Stimulated activated CD8-positive, alpha-beta memory T cell treated with anti-CD3 and anti-CD28 coated beads, Interleukin-2, amount 100 ng/mL, for 48 hours (primary cell): Measurements from ENCODE around the gene BTBD2.
A peak's percentile ranks its signal among the peaks of the same experiment; 100 is the strongest.

Source experiments
- DNase-seq, 2 donors: peaks; one replicate each; pipeline ENCODE4 v3.0.0-alpha.2; 2020; ENCODE audit warnings: low read depth in 2 of 2

BTBD2 gene

DNA sequence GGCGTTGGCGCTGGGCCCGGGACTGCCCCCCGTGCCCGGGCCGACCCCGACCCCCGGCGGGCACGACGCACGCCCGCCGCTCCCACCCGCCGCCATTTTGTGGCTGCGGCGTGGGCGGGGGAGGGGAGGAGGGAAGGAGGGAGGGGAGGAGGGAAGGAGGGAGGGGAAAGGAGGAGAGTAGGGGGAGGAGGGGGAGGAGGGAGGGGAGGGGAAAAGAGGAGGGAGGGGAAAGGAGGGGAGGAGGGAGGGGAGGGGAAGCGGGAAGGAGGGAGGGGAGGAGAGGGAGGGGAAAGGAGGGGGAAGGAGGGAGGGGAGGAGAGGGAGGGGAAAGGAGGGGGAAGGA is at the start of gene BTBD2:
Gene BTBD2 (minus strand): TSS at position 107 of the 343 bp plus-strand sequence. CDS start 11 bp downstream, at position 96.
- DNase-seq: peak in 1 of 2 donors; percentile 47

DNA sequence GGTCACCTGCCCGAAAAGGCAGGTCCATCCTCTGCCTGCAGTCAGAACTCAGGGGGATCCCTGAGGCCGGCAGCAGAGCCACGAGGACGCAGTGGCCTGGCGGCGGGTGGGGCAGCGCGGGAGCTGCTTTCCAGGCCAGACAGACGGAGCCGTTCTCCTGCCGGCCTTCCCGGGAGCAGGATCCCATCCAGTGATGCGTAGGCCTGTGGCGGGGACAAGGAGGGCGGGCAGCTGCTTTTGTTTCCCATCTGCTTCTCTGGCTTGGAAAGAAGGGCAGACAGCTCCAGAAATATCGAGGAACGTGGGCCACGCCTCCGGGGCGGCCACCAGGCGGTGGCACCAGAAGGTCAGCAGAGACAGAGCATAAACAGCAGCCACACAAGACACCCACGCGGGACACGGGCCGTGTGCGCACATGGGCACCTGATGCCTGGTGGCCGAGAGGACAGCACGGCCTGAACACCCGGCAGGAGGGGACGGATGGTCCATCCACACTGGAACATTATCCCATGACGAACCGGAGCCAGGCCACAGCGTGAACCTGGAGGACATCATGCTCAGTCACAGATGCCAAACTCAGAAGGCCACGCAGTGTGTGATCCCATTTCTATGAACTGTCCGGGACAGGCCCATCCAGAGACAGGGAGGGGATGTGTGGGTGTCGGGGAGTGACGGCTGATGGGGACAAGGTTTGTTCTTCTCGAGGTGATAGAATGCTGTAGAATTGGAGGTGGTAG is 49.4 kb upstream of the BTBD2 start:
- DNase-seq: no peak

DNA sequence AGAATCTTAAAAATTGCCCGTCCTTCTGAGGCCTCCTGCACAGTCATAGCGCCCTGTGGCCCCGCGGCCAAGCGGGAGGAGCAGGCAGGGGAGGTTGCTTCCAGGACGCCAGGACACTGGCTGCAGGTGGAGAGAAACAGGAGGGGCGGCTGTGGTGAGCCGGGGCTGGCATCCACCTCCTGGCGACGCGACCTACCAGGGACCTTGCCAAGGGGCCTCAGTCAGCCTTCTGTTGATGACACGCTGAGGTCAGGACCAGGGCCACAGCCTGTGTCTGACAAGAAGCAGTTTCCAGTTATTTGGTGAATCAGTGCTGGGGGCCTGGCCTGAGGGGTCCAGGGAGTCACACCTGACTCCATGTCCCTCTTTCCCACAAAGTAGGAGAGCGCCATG is 48.9 kb upstream of the BTBD2 start:
- no peak for DNase-seq

DNA sequence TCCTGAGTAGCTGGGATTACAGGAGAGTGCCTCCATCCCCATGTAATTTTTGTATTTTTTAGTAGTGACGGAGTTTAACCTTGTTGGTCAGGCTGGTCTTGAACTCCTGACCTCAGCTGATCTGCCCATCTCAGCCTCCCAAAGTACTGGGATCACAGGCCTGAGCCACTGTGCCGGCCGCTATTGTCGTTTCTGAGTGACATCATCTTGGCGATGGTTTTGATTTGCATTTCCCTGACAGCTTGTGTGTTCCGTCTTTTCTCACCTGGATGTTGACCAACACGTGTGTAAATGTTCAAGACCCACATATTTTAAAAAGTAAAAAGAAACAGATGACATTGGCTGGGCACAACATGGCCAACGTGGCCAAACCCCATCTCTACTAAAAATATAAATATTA is 48.3 kb upstream of the BTBD2 start:
- no peak for DNase-seq

DNA sequence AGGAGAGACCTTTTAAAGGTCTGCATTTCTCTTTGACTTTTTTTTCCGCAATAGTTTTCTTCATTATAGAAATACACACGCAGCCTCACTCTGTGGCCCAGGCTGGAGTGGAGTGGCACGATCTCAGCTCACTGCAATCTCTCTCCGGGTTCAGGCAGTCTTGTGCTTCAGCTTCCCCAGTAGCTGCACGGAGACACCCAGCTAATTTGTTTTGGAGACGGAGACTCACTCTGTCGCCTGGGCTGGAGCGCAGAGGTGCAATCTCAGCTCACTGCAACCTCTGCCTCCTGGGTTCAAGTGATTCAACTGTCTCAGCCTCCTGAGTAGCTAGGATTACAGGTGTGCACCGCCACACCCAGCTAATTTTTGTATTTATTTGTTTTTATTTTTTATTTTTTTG is 47.3 kb upstream of the BTBD2 start:
- no peak for DNase-seq

DNA sequence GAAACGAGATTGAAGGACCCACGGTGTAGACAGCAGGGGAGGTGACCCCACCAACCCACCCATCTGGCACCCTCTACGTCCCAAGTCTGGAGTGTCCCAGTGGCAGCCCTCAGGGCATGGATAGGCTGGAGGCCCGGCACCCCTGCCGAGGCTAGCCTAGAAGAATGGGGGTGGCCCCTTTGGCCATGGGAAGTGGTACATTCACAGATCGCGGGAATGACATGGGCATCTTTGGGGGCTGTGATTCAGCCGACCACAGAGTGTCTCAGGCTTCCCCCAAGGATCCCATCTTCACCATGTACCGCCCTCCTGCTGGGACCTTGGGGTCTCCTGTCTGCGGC is 46.8 kb upstream of the BTBD2 start:
- DNase-seq: no peak

- DNase-seq: peak; percentile 99 to 100
Observed at GRCh38 chr19:2061495-2062388, 46.2 kb upstream of the BTBD2 start.

GRCh38 chr19:2060884-2061494 is 45.5 kb upstream of the BTBD2 start:
- DNase-seq: no peak

DNA sequence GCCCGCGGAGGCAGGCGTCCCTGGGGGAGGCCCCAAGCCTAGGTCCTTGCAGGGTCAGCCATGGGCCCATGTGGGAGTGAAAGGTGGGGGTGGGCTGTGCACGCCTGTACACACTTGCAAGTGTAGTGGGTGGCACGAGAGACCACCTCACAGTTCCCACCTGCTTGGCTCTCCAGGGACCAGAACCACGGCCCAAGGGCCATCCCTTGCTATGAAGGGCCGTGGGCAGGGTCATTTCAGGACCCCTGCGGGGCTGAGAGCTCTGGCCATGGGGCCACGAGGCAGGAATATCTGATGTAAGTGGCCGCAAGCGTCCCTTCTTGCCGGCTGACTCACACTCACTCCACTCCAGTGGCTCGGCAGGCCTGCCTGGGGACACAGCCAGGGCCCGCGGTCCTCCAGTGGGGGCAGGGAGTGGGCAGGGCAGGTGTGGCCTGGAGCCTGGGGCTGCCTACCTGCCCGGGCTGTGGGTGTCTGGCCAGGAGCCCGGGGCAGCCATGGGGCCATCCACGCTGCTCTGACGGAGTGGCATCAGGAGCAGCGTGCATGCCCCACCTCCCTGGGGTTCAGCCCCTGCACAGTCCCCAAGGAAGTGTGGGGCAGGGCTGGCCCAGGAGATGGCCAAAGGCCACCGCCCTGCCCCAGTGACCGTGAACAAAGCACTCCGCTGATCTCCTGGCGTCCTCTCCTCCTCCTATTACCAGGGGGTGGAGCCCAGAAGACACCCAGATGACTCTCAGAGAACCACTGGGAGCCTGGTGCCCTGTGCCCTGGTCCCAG is 44.1 kb upstream of the BTBD2 start:
- no peak for DNase-seq

- no peak for DNase-seq
Observed at GRCh38 chr19:2058570-2059421, 43.3 kb upstream of the BTBD2 start.

DNA sequence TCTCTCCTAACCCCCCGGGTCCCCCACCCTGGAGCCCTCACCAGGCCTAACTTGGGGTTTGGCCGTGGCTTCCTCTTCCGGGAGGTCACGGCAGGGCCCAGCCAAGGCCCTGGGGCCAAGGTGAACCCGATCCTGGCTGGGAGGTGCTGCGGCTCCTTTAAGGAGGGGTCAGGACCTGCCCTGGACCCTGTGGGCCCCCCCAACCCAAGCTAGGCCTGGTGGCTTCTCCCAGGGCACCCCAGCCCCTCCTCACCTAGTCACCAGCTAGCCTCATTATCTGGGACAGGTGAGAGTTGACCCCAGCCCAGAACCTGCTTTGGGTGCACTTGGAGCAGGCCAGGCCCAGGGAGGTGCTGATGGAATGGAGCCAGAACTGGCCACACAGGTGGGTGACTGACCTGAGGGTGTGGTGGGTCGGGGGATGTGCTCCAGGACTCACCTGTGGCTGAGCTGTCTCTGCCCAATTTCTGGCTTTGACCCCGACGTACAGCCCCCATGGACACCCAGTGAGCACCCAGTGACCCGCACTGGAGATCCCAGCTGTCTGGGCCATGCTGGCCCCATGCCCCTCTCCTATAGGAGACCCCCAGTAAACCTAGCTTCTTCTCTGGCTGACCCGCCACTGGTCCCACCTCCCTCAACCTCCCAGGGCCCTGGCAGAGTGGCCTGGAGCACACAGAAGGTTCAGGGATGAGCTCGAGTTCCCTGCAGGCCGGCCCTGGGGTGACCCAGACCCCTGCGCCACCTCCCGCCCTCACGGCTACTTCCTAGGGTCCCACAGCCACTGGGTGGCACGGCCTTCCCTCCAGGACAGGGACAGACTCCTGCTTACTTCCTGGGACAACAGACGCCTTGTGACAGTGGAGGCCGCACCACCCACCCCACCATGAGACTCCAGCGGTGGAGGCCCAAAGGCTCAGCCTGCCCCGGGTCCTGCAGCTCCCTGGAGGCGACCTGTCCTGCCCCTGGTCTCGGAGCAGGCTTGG is 42.3 kb upstream of the BTBD2 start:
- no peak for DNase-seq

GRCh38 chr19:2056837-2057192 is 41.3 kb upstream of the BTBD2 start:
- DNase-seq: no peak

GRCh38 chr19:2055931-2056836 is 40.7 kb upstream of the BTBD2 start:
- no peak for DNase-seq

GRCh38 chr19:2054763-2055162 is 39.2 kb upstream of the BTBD2 start:
- no peak for DNase-seq

DNA sequence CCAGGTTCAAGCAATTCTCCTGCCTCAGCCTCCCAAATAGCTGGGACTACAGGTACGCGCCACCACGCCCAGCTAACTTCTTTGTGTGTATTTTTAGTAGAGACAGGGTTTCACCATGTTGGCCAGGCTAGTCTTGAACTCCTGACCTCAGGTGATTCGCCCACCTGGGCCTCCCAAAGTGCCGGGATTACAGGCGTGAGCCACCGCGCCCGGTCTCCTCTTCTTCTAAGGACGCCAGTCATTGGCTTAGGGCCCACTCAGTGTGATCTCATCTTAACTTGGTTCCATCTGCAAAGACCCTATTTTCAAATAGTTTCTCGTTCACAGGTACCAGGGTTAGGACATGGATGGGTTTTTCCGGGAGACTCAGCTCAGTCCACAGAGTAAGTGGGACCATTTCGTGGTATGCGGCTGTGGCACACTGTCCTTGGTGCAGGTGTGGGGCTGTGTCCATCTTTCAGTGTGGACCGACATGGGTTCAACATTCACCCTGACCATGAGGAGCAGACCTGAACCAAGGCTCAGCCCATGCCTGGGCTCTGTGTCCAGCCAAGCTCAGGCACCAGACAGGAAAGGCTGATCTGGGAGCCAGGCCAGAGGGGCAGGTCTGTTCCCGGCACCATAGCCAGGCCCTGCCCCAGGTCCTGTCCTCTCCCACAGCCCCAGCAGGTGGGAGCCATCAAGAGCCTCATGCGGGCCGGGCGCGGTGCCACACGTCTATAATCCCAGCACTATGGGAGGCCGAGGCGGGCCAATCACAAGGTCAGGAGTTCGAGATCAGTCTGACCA is 38.3 kb upstream of the BTBD2 start:
- no peak for DNase-seq

DNA sequence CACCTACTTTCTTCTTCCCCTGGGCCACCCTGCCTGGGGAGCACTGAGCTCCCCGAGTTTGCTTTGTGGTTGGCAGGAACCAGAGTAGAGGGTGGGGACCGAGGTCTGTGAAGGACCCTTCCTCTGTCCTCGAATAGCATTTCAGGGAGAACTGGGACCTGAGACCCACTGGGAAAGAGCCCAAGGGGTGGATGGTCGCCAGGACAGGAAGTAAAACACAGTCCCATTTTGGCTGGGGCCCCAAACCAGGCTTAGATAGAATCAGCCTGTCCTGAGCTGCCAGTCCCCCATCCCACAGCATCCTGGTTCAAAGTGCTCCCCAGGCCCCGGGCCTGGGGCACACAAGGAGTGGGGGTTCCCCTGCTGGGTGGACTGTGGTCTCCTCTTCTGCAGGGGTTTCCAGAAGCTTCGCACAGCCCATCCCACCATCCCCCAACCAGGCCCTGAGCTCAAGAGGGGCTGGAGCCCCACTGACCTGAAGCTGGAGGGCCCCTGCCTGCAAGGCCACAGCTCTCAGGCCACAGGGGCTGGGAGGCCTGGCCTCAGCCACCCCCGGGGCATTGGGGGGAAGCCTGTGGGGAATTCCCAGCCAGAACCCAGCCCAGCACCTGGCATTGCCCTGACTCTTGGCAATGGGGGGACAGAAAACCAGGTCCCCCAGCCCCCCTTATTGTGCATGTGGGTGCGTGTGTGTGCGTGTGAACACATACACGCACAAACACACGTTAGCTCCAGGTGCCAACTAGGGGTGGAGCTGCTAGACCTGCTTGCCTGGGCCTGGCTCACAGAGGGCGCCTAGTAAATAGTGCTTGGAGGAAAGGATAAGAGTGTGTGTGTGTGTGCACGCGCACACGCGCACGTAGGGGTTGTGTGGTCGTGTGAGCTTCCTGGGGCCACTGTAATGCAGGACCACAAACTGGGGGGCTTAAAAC is 36.5 kb upstream of the BTBD2 start:
- no peak for DNase-seq
